Thyroid gland (tissue), 4 donors: Measurements from ENCODE around the gene CARMIL1. TPM values are rescaled to one million over a fixed set of nuclear protein-coding genes. Genes with fewer than 3 reads are reported as not detected.

ENCODE experiments used
- DNase-seq, 2 donors: peaks; one replicate each; pipeline ENCODE4 v3.0.0-alpha.2; 2019
- H3K27ac ChIP-seq, 3 donors: fragments of 200-600 bp; sonication (generic); 1 replicate in 2 of 3; 2 replicates in 1 of 3; pipeline ENCODE4 v1.5.1; 2016 to 2019; ENCODE audit warnings: mild to moderate bottlenecking in 1 of 3, moderate library complexity in 1 of 3
- H3K27me3 ChIP-seq: fragments of 200-600 bp; sonication (generic); one replicate; pipeline ENCODE4 v1.5.1; 2019
- H3K36me3 ChIP-seq, 2 donors: fragments of 200-600 bp; sonication (generic); one replicate each; pipeline ENCODE4 v1.5.1; 2016 to 2019
- H3K4me1 ChIP-seq, 2 donors: fragments of 200-600 bp; sonication (generic); one replicate each; pipeline ENCODE4 v1.5.1; 2017 to 2019
- H3K4me3 ChIP-seq, 3 donors: fragments of 200-600 bp; sonication (generic); replicated peaks in 1 of 3; 1 replicate in 2 of 3; 2 replicates in 1 of 3; pipeline ENCODE4 v1.5.1; 2016; ENCODE audit warnings: mild to moderate bottlenecking in 1 of 3
- H3K9me3 ChIP-seq: fragments of 200-600 bp; sonication (generic); one replicate; pipeline ENCODE4 v1.5.1; 2017
- POLR2A ChIP-seq, 2 donors: fragments of 450-650 bp; IDR thresholded peaks; one replicate each; pipeline ENCODE4 v1.6.1; 2017; ENCODE audit warnings: antibody characterized with exemption in 2 of 2, mild to moderate bottlenecking in 2 of 2, moderate library complexity in 1 of 2
- WGBS, 2 donors: methylation state at CpG; one replicate each; pipeline ENCODE4 v1.1.5; 2017; 5-methylcytosine and 5-hydroxymethylcytosine counted together
- intact Hi-C: fragments of 100-400 bp; cut with DNase I; formaldehyde crosslinking; loops from one replicate; pipeline ENCODE4 v1.15.1; 2023
- total RNA-seq, 4 donors: library from RNA; depleted of rRNA; stranded (reverse); fragments of >200 nt; gene quantifications; one replicate each; pipeline ENCODE4 v1.2.3, GENCODE V29; 2016
- TF ChIP-seq, protein P1 (sequence below), 6 experiments: fragments of 200-600 bp in 3 of 6; fragments of 450-650 bp in 3 of 6; sonication (generic) in 3 of 6; IDR thresholded peaks; one replicate each; pipeline ENCODE4 v1.5.1; 2016 to 2019; ENCODE audit warnings: antibody characterized with exemption in 6 of 6, mild to moderate bottlenecking in 2 of 6, inconsistent platforms in 1 of 6, moderate library complexity in 1 of 6

CARMIL1 gene
- total RNA-seq, 4 donors from 2014 or later, result 24.7 to 34.4 (median 30.7) TPM

DNA sequence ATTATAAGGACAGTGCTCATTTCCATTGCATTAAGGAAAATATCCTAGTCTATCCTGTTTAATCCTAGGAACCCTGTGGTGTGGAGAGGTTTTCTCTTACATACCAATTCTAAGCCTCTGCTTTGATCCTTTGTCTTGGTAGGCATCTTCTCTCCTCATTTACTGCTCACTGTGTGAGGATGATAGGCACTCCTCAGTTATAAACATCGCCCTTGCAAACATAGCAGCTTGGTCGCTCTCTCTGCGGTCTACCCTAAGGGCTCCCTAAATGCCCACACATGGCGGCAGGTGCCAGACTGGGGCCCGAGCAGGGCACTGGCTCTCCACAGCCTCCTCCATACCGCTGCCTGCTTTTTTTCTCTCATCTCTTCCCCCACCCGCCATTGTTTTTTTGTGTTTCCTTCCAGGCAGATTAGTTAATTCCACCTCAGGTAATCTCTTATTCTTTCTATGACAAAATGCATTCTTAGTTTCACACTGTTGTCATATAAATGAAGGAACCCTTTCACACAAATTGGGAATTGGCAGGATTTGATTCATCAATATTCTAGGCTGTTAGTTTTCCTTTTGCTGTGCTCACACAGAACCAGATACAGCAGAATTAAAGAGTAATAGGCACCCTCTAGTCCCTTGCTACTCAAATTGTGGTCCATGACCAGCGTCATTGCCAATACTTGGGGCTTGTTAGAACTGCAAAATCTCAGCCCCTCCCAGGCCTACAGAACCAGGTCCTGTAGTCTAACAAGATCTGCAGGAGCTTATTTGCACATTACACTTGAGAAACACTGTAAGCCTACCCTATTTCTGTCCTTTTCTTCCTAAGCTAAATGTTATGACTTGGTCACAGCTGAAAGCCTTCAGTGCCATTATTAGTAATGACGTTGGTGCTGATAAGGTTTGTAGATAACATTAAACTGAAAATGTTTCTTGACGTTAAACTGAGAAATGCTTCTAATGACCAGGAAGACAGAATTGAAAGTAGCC lies 36.3 kb downstream of the CARMIL1 start:
- TF ChIP-seq POLR2A (IDR thresholded peaks at IDR 0.05), result no peak
- TF ChIP-seq, protein P1, sequence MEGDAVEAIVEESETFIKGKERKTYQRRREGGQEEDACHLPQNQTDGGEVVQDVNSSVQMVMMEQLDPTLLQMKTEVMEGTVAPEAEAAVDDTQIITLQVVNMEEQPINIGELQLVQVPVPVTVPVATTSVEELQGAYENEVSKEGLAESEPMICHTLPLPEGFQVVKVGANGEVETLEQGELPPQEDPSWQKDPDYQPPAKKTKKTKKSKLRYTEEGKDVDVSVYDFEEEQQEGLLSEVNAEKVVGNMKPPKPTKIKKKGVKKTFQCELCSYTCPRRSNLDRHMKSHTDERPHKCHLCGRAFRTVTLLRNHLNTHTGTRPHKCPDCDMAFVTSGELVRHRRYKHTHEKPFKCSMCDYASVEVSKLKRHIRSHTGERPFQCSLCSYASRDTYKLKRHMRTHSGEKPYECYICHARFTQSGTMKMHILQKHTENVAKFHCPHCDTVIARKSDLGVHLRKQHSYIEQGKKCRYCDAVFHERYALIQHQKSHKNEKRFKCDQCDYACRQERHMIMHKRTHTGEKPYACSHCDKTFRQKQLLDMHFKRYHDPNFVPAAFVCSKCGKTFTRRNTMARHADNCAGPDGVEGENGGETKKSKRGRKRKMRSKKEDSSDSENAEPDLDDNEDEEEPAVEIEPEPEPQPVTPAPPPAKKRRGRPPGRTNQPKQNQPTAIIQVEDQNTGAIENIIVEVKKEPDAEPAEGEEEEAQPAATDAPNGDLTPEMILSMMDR (IDR thresholded peaks at IDR 0.05), result no peak
- no peak overlapping the region for H3K27ac ChIP-seq
- WGBS, 2 donors, result 85 to 87% methylated on average over 10 of the region's 10 CpGs

GRCh38 chr6:25316626-25317025 lies 37.5 kb downstream of the CARMIL1 start:
- WGBS, 2 donors, result 96 to 97% methylated on average over 4 of the region's 4 CpGs
- Histone ChIP-seq H3K36me3 (no peaks in the 10 kb centered on the region), H3K9me3 (no peaks in the 10 kb centered on the region), H3K4me3 (no peak overlapping the region), H3K4me1 (peaks cover 0 to 15% of the 10 kb centered on the region in 2 donors), H3K27me3 (no peaks in the 10 kb centered on the region), H3K27ac (no peak overlapping the region)
- intact Hi-C loops, result no loop called here
- no peak for DNase-seq
- TF ChIP-seq, protein P1 (IDR thresholded peaks at IDR 0.05), result no peak
- TF ChIP-seq POLR2A (IDR thresholded peaks at IDR 0.05), result no peak

More for the DNA sequence above, 36.3 kb downstream of the CARMIL1 start:
- Histone ChIP-seq H3K4me1 (peaks cover 0 to 24% of the 10 kb centered on the region in 2 donors), H3K27me3 (no peaks in the 10 kb centered on the region), H3K4me3 (no peak overlapping the region), H3K9me3 (no peaks in the 10 kb centered on the region), H3K36me3 (no peaks in the 10 kb centered on the region)
- intact Hi-C loops, result no loop called here
- DNase-seq, result no peak

- no peak for DNase-seq
- TF ChIP-seq, protein P1 (IDR thresholded peaks at IDR 0.05), result no peak
- TF ChIP-seq POLR2A (IDR thresholded peaks at IDR 0.05), result no peak
- Histone ChIP-seq H3K27ac (no peak overlapping the region), H3K9me3 (no peaks in the 10 kb centered on the region), H3K4me3 (no peak overlapping the region), H3K27me3 (no peaks in the 10 kb centered on the region), H3K36me3 (no peaks in the 10 kb centered on the region), H3K4me1 (peaks cover 0 to under 1% of the 10 kb centered on the region in 2 donors)
- intact Hi-C loops, result no loop called here
- 88 to 92% methylated on average over 6 of the region's 6 CpGs for WGBS, 2 donors
Measured at GRCh38 chr6:25318589-25318988, 39.4 kb downstream of the CARMIL1 start.

GRCh38 chr6:25320459-25320858 lies 41.3 kb downstream of the CARMIL1 start:
- TF ChIP-seq, protein P1 (IDR thresholded peaks at IDR 0.05), result no peak
- no peak for TF ChIP-seq POLR2A (IDR thresholded peaks at IDR 0.05)
- WGBS, 2 donors, result 56 to 57% methylated on average over 1 of the region's 1 CpG
- no peaks in the 10 kb centered on the region for H3K27me3 ChIP-seq

DNA sequence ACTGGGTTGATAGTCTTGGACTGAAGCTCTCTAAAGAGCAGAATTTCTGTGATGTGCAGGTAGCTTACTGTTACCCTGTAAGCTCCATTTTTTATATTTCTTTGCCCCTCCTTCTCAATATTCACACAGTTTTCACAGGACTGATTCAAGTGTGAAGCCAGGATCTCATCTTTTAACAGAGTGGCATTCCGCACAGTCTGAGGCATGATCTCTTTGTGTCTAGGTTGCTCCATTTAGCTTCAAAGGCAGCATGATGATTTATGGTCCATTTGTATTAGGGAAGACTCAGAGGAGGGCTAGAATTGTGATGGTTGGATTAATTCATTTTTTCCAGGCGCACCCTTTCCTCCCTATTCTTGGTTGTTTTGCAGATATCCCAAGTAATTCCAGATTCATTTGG lies 43.5 kb downstream of the CARMIL1 start:
- intact Hi-C loops, result no loop called here
- Histone ChIP-seq H3K27ac (no peak overlapping the region), H3K27me3 (no peaks in the 10 kb centered on the region), H3K4me3 (no peak overlapping the region), H3K9me3 (no peaks in the 10 kb centered on the region), H3K4me1 (no peaks in the 10 kb centered on the region), H3K36me3 (no peaks in the 10 kb centered on the region)
- WGBS, 2 donors, result 97 to 100% methylated on average over 2 of the region's 2 CpGs
- TF ChIP-seq, protein P1 (IDR thresholded peaks at IDR 0.05), result no peak
- TF ChIP-seq POLR2A (IDR thresholded peaks at IDR 0.05), result no peak
- DNase-seq, result no peak

More at GRCh38 chr6:25320459-25320858, 41.3 kb downstream of the CARMIL1 start:
- Histone ChIP-seq H3K36me3 (no peaks in the 10 kb centered on the region), H3K4me3 (no peak overlapping the region), H3K4me1 (no peaks in the 10 kb centered on the region), H3K27ac (no peak overlapping the region), H3K9me3 (no peaks in the 10 kb centered on the region)
- intact Hi-C loops, result no loop called here
- no peak for DNase-seq
